K562 (cell line): ENCODE data around the gene EFNA1. TPM values are rescaled to one million over a fixed set of nuclear protein-coding genes. Genes with fewer than 3 reads are reported as not detected.

Experiments
- ADNP ChIP-seq: fragments of 200-800 bp; sonication (Bioruptor generic); IDR thresholded peaks from 2 replicates; pipeline ENCODE4 v1.6.1; 2016; ENCODE audit warnings: missing genetic modification characterization, missing compliant biosample characterization
- ATF7 ChIP-seq: fragments of 450-650 bp; IDR thresholded peaks from 2 replicates; pipeline ENCODE4 v1.7.1; 2014; ENCODE audit warnings: mild to moderate bottlenecking, moderate library complexity
- BRCA1 ChIP-seq, 2 experiments: fragments of 450-650 bp in 1 of 2; sonication (generic) in 1 of 2; formaldehyde crosslinking in 1 of 2; IDR thresholded peaks; 2 replicates each; pipeline versions ENCODE4 v1.5.0 to v1.6.1; 2017 to 2020; ENCODE audit warnings: mild to moderate bottlenecking in 1 of 2, missing genetic modification reagents in 1 of 2
- DDX20 ChIP-seq: fragments of 450-650 bp; IDR thresholded peaks from 2 replicates; pipeline ENCODE4 v1.6.1; 2016; ENCODE audit warnings: missing genetic modification characterization, low read depth, mild to moderate bottlenecking, missing compliant biosample characterization, moderate library complexity
- FOXA1 ChIP-seq: fragments of 450-650 bp; IDR thresholded peaks from 2 replicates; pipeline ENCODE4 v1.6.1; 2016; ENCODE audit warnings: mild to moderate bottlenecking, borderline replicate concordance
- FOXM1 ChIP-seq, 2 experiments: fragments of 450-650 bp in 1 of 2; sonication (generic) in 1 of 2; formaldehyde crosslinking in 1 of 2; IDR thresholded peaks; 2 replicates each; pipeline versions ENCODE4 v1.6.1 to v1.9.0; 2017 to 2022; ENCODE audit warnings: low read depth in 2 of 2, mild to moderate bottlenecking in 2 of 2, missing genetic modification reagents in 1 of 2, moderate library complexity in 1 of 2
- HNRNPLL ChIP-seq: fragments of 200-400 bp; formaldehyde crosslinking; IDR thresholded peaks from 2 replicates; pipeline ENCODE4 v1.6.1; 2017; ENCODE audit warnings: low read length, low read depth, mild to moderate bottlenecking; ENCODE audit not compliant: poor library complexity, severe bottlenecking
- KDM1A ChIP-seq, 2 experiments: fragments of 450-650 bp; IDR thresholded peaks; 2 replicates each; pipeline ENCODE4 v1.6.1; 2016; ENCODE audit warnings: mild to moderate bottlenecking in 2 of 2
- RB1 ChIP-seq: fragments of 450-650 bp; IDR thresholded peaks from 2 replicates; pipeline ENCODE4 v1.6.1; 2017; ENCODE audit warnings: low read depth, mild to moderate bottlenecking
- SMAD3 ChIP-seq: fragments of 450-650 bp; formaldehyde crosslinking; conservative IDR thresholded peaks from 2 replicates; pipeline ENCODE4 v1.4.0; 2020; ENCODE audit warnings: mild to moderate bottlenecking
- SMARCA5 ChIP-seq: fragments of 450-650 bp; IDR thresholded peaks from 2 replicates; pipeline ENCODE4 v1.6.1; 2016
- THRA ChIP-seq: fragments of 450-650 bp; IDR thresholded peaks from 2 replicates; pipeline ENCODE4 v1.6.1; 2017; ENCODE audit warnings: mild to moderate bottlenecking, moderate library complexity
- ZBTB40 ChIP-seq, 2 experiments: fragments of 450-650 bp in 1 of 2; sonication (generic) in 1 of 2; formaldehyde crosslinking in 1 of 2; IDR thresholded peaks; 2 replicates each; pipeline versions ENCODE4 v1.7.1 to v1.9.0; 2016 to 2022; ENCODE audit warnings: inconsistent platforms in 1 of 2, mild to moderate bottlenecking in 1 of 2, missing genetic modification reagents in 1 of 2
- ZNF696 ChIP-seq: fragments of 250-450 bp; sonication (Bioruptor Pico); conservative IDR thresholded peaks from 2 replicates; pipeline ENCODE4 v1.4.0; 2020; ENCODE audit warnings: mild to moderate bottlenecking, moderate library complexity
- polyA plus RNA-seq, 8 experiments: library from polyadenylated mRNA; depleted of rRNA in 4 of 8; stranded (reverse) in 5 of 8; unstranded in 3 of 8; fragments of >200 nt; fragmentation: Nextera tagmentation in 2 of 8; fragmentation: Illumina TruSeq in 1 of 8; extraction: Ambion mirVana in 2 of 8; extraction: Trizol in 1 of 8; gene quantifications; 2 replicates each; pipeline versions ENCODE4 v1.2.1 to v1.2.3, GENCODE V29; 2011 to 2014; ENCODE audit warnings: inconsistent platforms in 1 of 8, missing spikeins in 1 of 8
- total RNA-seq, 7 experiments: library from RNA; depleted of rRNA in 6 of 7; stranded (reverse); fragments of >200 nt in 6 of 7; fragmentation: Illumina TruSeq in 2 of 7; extraction: Trizol in 2 of 7; gene quantifications; 2 replicates each; pipeline versions ENCODE4 v1.2.1 to v1.2.3, GENCODE V29; 2011 to 2021; ENCODE audit warnings: low replicate concordance in 1 of 7

EFNA1 gene
- total and polyA plus RNA-seq, 9 of the 15 experiments (the other 6 are each of a cell fraction or from before 2014, with no cell fraction given) = 2.1 to 9.3 (median 3.0) TPM

DNA sequence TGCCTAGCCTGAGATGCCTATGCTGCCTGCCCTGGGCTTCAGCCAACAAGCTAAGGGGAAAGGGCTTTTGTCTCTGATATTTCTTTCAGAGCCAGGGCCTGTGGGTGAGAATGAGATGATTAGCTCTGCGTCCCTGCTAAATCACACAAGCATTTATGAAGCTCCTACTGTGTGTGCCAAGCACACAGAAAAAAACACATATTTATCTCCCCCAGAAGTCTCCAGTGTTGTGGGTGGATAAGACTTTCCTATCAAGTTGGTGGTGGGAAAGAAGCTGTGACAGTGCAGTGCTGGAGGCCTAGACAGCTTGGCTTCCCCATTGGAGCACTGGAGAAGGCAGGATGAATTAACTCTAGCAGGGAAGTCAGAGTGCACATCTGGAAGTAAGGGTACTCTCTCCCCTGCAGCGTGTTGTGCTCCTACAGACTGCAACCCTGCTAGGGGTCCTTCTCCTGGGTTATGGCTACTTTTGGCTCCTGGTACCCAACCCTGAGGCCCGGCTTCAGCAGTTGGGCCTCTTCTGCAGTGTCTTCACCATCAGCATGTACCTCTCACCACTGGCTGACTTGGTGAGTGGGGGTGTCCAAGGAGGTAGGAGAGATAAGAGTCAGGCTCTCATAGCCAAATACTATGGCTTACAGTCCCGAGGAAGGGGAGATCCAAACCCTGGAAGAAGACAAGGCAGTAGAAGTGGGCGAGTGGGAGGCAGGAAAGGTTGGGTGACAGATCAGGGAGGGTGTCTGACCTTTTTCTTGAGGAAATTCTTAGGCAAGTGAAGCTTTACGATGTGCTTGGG is 9.7 kb downstream of the EFNA1 start (continued):
- TF ChIP-seq ZBTB40 (IDR thresholded peaks at IDR 0.05) (no peak), ZBTB40 (CRISPR knock-in tag; IDR thresholded peaks at IDR 0.05) (no peak), FOXA1 (no peak), SMARCA5 (no peak), ADNP (tag) (no peak), THRA (no peak), HNRNPLL (no peak), ZNF696 (no peak), SMAD3 (CRISPR knock-in tag) (no peak), FOXM1 (IDR thresholded peaks at IDR 0.05; ENCODE audit: low read depth) (no peak), FOXM1 (CRISPR knock-in tag; IDR thresholded peaks at IDR 0.05; ENCODE audit: low read depth) (no peak), KDM1A (IDR thresholded peaks at IDR 0.05) (peak; percentile 28 to 49; a peak in 2 of 4 replicates), RB1 (no peak), DDX20 (tag) (no peak), BRCA1 (IDR thresholded peaks at IDR 0.05) (no peak), BRCA1 (CRISPR knock-in tag; IDR thresholded peaks at IDR 0.05) (no peak), ATF7 (0 out of 2 replicates have a peak, but pooled peaks have one; percentile 13)
